Measurements from ENCODE around the gene KIR3DL1.

DNA sequence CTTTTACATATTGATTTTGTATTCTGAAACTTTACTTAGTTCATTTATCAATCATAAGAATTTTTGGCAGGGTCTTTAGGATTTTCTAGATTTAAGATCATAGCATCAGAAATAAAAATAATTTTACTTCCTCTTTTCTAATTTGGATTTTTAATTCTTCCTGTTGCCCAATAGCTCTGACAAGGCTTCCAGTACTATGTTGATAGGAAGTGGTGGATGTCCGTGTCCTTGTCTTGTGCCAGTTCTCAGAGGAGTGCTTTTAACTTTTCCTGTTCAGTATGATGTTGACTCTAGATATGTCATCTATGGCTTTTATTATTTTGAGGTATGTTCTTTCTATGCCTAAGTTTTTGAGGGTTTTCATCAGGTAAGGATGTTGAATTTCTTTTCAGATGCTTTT is 20.5 kb upstream of the KIR3DL1 start:
- TF ChIP-seq, protein P1, sequence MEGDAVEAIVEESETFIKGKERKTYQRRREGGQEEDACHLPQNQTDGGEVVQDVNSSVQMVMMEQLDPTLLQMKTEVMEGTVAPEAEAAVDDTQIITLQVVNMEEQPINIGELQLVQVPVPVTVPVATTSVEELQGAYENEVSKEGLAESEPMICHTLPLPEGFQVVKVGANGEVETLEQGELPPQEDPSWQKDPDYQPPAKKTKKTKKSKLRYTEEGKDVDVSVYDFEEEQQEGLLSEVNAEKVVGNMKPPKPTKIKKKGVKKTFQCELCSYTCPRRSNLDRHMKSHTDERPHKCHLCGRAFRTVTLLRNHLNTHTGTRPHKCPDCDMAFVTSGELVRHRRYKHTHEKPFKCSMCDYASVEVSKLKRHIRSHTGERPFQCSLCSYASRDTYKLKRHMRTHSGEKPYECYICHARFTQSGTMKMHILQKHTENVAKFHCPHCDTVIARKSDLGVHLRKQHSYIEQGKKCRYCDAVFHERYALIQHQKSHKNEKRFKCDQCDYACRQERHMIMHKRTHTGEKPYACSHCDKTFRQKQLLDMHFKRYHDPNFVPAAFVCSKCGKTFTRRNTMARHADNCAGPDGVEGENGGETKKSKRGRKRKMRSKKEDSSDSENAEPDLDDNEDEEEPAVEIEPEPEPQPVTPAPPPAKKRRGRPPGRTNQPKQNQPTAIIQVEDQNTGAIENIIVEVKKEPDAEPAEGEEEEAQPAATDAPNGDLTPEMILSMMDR (IDR thresholded peaks at IDR 0.05; ENCODE audit: low read length): no peak
- no peak for TF ChIP-seq EZH2 (IDR thresholded peaks at IDR 0.05; ENCODE audit: borderline replicate concordance, low read length)

Data from OCI-LY1 (cell line).